ENCODE results near the gene CNTNAP5.

Gene CNTNAP5

DNA sequence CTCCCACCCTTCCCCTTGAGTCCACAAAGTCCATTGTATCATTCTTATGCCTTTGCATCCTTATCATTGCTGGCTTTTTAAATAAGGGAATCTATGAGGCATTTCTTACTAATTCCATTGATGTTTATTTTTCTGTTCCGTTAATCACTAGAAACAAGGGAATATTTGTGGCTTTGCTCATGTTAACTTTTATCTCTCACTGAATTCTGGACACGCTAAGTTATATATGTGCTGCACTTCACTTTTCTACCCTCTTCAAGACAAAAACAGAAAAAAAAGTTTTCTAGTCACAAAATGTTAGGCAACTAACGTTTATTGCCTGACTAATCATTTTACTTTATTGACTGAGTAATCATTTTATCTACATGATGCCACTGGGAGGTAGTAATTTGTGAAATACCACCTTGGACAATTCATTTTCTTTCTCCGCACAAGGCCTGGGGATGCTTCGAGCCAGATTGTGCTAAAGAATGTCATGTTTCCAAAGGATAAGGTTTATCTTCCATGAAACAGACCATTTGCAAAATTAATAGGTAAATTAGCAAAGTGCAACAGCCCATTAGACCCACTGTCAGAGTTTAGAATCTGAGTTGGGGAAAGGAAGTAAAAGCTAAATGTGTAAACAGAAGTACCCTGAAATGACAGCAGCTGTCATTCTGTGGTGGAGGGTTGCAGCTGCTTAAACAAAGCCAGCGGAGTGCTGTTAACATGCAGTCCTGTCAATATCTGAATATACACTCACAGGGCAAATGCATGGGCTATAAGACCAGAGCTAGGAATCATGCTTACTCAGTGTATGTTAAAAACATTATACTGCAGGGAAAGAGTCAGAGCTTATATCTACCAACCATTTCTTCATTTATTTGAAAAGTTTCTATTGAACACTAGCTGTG is 658.7 kb downstream of the CNTNAP5 start:
- DNase-seq (ENCODE audit: low read depth, low spot score) = no peak

DNA sequence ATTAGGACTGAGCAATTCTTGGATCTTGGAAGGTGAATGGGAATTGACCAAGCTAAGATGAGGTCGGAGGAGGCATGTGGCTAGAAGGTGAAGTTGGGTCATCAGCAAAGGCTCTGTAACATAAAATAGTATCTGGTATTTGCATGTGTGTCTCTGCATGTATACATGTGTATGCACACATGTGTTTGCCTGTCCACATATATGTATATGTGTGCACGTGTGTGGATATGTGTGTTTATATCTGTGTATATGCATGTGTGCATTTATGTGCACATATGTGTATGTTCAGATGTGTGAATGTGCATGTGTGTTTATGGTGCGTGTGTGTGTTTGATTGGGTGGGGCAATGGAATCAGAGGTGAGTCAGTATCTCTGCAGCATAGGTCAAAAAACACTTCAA is 664.3 kb downstream of the CNTNAP5 start:
- no peak for DNase-seq (ENCODE audit: low read depth, low spot score)

DNA sequence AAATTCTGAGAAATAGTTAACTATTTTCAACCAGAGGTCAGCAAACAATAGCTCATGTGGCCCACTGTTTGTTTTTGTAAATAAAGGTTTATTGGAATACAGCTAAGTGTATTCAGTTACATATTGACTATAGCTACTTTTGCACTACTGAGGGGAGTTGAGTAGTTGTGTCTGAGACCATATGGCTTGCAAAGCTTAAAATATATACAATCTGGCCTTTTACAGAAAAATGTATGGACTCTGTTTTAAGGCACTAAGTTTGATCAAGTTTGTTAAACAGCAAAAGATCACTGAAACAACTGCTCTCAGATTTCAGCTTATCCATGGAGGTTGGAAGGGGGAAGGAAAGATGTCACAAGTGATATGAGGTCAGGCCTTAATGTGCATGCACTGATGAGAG is 667.1 kb downstream of the CNTNAP5 start:
- DNase-seq (ENCODE audit: low read depth, low spot score) = no peak

DNA sequence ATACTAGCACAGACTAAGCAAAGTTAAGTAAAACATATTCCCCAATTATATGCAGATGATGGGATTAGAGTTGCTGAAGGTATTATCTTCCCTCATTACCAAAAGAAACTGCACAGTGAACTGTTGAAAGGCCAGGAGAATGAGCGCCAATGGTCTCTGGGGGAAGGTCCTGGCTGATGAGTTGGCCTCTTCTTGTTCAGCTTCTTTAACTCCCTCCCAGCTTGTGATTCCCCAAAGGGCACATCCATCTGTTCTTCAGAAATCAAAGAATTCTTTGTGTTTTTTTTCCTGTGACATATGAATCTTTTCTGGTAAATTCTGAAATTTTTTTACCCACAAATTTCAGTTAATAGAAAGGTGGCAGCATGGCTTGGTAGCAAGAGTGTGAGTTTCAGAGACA is 667.6 kb downstream of the CNTNAP5 start:
- no peak for DNase-seq (ENCODE audit: low read depth, low spot score)

DNA sequence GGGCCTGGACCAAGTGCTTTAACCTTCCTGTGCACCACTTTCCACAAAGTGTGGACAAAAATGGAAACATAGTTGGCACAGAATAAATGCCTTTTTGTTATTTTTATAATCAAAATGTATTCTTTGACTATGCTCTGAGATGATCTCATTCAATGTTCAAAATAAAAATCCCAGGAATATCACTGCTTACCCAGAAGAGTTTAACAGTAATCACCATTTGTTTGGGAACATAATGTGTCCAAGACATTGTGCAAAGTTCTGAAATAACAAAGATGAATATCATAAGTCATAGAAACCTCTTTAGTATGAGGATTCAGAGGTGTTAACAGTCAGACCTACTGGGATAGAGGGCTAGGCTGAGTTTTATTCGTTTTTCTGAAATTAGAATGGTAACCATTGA is 668.1 kb downstream of the CNTNAP5 start:
- no peak for DNase-seq (ENCODE audit: low read depth, low spot score)

DNA sequence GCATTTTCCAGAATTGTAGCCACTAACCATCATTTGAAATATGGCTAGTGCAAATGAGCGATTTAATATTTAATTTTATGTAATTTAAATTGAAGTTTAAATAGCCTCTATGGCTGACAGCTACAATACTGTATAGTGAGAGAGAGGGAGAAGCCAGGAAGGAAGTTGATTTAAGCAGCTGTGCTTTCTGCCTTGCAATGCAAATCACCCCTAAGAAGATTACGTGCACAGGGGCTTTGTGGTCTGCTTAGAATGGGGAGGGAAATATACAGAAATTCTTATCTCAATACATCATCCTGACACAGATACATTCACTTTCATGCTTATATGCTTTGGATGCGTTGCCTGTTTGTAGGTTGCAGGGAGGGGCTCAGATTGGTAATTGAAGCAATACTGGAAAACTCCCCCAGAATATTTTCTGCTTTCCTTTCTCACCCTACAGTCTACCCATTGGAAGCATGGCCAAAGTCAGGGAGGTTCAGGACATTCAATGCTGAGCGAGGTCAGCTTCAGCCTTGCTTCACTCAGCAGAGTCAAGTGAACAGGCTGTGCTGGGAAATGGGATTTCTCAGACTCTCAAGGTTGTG is 674.0 kb downstream of the CNTNAP5 start:
- no peak for DNase-seq (ENCODE audit: low read depth, low spot score)

DNA sequence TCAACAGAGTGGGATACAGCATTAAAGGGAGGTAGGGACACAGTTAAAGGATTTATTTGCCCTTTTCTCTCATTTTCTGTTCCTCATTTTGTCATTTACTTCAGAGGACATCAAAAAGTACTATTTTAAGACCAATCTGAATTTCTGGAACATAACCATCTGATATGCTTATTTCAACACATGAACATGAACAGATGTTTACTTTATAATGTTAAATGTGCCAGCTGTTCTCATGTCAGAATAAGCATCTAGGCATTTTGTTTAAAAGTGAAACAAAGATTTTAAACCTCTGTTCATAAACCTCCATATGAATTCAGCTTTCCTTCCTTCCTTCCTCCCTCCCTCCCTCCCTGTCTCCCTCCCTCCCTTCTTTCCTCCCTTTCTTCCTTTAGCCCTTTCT is 677.7 kb downstream of the CNTNAP5 start:
- no peak for DNase-seq (ENCODE audit: low read depth, low spot score)

DNA sequence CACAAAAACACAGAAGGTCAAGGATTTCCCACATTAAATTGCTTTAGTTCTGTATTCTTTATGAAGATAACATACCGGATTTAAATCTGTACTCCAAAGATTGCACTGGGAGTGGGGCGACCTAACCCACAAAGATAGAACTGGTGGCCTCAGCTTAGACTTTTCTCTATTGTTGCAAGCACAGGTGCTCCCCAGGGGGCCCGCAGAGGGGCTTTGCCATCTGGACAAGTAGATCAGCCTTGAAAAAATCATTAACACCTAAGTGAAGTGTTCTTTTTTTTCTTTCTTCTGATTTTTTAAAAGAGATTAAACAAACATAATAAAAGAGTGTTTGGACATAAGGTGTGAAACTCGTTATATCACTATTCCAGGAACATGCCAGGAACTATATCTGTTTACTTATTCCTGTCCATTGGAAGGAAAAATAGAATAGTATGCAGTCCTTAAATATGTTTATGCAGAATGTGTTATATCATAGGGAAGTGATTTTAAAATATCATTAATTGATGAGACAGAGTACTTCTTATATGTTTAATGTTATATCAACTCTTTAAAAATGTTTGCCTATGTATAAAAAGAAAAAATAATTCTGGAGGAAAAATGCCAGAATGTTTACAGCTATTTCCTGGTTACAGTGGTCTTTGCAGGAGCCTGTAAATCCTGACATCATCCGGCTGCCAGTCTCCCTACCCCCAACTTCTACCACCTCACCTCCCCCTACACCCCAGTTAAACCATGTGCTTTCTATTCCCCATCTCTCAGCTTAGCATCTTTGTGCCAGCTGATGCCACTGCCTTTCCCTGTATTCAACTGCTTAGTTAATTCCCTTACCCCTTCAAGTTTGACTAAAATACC is 679.2 kb downstream of the CNTNAP5 start:
- no peak for DNase-seq (ENCODE audit: low read depth, low spot score)

DNA sequence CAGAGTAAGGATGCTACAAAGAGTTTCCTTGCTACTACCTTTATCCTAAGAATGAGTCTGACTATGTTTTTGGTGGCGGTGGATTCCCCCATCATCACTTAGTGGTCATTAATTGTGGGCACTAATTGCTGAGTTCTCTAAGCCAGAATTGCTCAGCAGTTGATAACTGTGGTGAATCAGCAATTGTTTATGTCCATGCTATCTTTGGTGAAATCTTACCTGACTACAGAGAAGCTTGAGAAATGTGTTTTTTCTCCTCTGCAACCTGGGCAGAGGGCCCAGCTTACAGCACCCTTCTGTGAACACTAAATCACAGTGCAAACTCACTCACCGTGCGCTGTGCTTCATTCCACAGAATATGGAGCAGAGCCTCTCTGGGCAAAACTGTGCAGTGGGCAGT is 683.6 kb downstream of the CNTNAP5 start:
- no peak for DNase-seq (ENCODE audit: low read depth, low spot score)

DNA sequence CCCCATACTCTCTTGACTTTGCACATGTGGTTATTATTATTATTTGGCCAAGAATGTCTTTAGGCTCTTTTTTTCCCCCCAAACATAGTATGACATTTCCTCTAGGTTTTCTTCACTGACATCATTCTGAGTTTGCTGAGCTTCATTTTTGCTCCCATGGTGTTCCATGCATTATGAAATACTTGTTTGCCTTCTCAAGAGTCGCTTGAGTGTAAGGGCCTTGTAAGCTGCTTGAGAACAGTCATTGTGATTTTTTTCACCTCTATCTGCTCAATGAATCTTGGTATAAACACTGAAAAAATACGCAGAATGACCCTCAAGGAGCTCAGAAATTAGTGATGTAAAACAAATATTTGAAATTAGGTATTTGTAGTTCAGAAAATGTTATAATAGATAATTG is 688.9 kb downstream of the CNTNAP5 start:
- DNase-seq (ENCODE audit: low read depth, low spot score) = no peak

DNA sequence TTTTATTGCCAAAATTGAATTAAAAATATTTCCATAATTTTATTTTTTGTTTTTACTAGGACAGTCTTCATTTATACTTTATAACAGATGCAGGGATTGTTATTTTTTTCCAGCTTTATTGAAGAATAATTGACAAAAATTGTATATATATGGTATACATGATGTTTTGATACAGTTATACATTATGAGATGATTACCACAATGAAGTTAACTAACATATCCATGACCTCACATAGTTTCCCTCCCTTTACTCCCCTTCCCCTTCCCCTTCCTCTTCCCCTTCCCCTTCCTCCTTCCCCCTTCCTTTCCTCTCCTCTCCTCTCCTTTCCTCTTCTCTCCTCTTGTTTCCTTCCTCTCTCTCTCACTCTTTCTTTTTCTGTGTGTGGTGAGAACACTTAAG is 700.1 kb downstream of the CNTNAP5 start:
- no peak for DNase-seq (ENCODE audit: low read depth, low spot score)

DNA sequence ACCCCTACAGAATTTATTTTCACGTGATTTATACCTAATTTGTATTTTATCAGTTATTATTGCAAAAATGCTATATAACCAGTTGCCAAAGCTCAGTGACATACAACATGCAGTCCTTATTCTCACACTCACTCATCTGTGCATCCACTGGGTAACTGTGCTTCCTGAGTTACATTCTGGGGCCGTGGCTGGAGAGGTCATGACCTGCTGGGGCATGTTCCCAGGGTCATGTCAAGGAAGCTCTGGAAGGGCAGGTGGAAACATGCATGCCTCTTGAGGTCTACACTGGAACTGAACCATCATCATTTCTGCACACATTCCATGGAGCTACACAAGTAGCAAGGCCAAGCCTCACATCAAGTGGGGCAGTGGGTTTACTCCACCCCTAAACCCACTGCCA is 715.5 kb downstream of the CNTNAP5 start:
- no peak for DNase-seq (ENCODE audit: low read depth, low spot score)

DNA sequence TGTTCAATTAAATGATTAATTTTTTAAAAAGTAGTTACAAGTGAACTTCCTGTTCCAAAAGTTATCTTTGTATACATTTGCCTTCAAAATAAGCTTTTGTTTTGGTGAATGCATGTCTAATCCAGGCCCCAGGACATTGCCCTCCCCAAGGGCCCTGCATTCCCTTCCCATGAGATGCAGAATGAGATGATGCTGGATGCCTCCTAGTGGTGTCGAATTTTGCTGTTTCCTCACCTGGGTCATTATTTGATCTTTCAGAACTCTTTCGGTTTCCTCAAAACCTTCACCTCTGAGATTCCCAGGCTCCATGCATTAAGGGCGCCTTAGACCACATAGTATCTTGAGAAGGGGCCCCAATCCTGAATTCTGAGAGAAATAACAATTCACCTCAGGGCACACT is 728.8 kb downstream of the CNTNAP5 start:
- DNase-seq (ENCODE audit: low read depth, low spot score) = no peak

DNA sequence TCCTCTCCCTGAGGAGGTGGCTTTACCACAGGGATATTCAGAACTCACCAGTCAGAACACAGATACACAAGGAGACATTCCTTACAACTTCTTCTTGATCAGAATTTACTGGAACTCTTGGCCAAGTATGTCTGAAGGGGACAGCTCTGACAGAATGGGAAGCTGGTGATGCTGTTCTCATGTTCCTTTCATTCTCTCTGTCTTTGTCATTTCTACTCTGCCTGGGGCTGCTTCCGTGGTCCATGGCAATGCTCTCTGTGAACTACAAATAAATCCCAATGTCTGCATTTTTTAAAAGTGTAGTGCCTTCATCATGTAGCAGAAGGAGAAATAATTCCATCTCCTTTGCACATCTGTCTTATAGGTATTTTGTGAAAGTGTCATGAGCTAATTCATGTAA is 730.3 kb downstream of the CNTNAP5 start:
- no peak for DNase-seq (ENCODE audit: low read depth, low spot score)

DNA sequence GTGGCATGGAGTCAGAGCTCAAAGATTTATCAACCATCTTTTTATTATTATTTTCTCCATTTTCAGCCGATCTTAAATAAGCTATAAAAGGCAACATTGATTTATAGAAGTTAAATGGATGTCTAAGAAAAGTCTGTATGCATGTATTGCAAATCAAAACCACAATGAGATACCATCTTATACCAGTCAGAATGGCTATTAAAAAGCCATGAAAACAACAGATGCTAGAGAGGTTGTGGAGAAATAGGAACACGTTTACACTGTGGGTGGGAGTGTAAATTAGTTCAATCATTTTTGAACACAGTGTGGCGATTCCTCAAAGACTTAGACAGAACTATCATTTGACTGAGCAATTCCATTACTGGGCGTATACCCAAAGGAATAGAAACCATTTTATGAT is 731.0 kb downstream of the CNTNAP5 start:
- DNase-seq (ENCODE audit: low read depth, low spot score) = no peak

DNA sequence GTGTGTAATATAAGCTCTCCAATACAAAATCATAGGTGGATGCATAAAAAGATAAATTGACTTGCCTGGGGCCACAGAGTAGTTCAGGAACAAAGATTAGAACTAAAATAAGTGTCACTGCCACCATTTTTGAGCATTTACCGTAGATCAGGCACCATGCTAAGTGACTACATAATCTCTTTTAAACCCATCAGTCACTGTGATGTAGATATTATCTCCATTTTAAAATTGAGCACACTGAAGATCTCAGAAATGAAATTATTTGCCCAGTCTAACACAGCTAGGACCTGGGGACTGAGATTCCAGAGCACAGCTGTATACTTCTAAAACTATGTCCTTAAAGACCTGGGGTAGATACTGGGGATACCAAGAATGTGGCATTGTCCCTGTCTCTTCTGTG is 737.3 kb downstream of the CNTNAP5 start:
- no peak for DNase-seq (ENCODE audit: low read depth, low spot score)

DNA sequence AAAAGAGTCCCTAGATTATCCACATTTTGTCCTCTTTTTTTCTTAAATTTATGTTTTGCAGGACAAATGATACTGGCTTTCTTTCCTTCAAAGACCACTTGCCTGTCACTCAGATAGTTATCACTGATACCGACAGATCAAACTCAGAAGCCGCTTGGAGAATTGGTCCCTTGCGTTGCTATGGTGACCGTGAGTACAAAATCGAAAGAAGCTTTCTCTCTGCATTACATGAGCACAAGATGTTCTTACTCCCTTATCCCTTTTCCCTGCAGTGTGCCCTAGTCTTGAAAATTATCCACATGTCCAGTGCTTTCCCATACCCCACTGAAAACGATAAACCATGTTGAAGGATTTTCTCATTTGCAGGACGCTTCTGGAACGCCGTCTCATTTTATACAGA is 738.5 kb downstream of the CNTNAP5 start:
- no peak for DNase-seq (ENCODE audit: low read depth, low spot score)

DNA sequence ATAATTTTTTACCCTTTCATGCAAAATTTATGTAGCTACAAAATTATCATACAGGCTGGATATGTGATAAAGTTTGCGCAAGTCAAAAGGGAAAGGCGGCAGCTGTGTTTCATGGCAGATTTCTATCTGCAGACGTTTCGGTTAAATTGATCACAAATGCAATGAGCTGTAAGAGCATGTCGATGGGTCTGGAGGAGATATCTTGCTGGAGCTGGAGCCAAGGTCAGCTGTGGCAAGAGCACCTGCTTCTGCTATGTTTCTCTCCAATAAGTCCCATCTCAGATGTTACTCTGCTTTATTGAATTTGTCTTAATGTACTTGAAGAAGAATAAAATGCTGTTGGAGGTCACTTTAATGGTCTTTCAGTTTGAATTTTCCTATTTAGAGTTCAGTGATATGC is 749.7 kb downstream of the CNTNAP5 start:
- DNase-seq (ENCODE audit: low read depth, low spot score) = no peak

DNA sequence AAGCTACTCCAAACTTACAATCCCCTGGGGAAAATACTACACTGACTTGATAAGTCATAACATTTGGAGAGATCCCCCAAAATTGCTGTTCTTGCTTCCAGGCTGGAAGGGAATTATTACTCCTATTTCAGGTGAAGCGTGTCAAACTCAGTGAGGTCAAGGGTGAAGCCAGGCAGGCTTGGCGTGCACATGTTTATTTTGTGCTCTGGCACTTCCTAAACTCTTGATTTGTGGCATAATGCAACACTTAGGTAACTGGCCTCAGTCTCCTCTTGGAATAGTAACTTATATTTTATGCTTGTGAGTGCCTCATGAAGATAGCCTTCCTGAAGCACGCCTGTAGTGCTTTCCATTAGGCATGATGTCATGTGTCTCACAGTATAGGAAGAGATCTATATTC is 751.2 kb downstream of the CNTNAP5 start:
- no peak for DNase-seq (ENCODE audit: low read depth, low spot score)

DNA sequence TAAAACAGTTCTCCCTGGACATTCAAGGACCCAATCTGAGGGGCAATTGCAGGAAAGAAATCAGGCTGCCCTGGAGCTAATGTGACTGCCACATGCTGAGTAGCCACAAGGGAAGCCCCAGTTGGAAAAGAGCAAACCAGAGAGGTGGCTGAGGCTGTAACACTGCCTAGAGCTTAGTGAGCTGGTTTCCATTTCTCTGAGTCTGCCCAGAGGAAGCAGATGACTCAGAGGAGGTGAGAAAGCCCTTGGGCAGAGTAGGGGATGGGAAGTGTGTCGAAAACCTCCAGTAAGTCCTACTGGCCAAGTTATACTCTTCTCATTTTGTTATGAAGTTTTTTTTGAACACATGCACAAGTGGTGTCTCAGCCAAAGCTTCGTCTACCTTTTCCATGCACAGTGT is 753.0 kb downstream of the CNTNAP5 start:
- no peak for DNase-seq (ENCODE audit: low read depth, low spot score)

DNA sequence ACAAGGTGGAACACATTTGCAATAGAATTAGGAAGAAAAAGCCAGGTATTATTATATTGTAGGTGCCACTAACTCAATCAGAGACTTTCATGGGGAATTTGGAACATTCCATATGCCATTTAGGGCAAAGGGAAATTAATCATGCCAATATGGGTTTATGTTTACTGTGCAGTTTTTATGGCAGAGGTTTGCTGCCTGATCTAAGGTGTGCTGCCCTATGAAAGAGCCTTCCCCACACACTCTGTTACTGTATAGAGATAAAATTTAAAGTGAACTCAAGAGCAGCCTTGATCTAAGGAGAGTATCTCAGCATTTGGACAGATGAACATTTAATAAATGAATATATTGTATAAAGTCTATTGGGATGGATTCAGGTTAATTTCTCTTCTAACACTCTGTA is 771.6 kb downstream of the CNTNAP5 start:
- DNase-seq (ENCODE audit: low read depth, low spot score) = no peak

DNA sequence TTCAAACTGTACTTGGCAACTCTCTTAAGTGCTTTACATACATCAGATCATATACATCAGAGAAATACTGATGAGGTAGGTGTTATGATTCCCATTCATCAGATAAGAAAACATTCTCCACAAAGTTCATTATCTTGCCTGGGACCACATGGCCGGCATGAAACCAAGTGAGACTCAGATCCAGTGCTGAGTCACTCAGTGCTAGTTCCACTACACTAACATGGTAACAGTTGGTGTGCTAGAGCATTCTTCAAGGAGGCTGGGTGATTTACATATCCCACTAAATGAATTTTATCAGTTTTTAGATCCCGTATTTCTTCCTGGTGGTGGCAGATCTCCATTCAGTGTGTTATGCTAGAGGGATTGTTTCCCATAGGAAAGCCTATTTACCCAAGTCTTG is 772.0 kb downstream of the CNTNAP5 start:
- no peak for DNase-seq (ENCODE audit: low read depth, low spot score)

DNA sequence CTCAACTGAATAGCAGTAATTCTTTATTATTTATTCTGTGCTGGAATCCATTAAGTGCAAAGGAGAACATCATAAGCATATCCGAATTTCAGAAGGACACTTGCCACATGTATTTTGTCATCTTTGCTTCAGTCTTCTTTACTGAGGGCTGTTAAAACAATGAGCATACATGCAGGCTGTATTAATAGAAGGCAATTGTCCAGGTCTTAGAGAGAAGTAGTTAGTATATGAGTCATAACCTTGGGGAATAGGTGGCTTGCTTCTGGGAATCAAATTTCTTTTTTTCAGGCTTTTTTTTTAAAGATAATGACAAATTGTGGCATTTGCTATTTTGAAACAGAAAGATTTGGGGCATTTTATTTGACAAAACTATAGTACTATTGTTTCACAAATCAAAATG is 773.5 kb downstream of the CNTNAP5 start:
- DNase-seq (ENCODE audit: low read depth, low spot score) = no peak

All from brain pericyte (primary cell).